ENCODE measurements around the gene LILRB1.
"Not testable (repeated sequence)": the region's sequence is repeated elsewhere in the genome, so short reads cannot be mapped to it uniquely, and the experiment has no call there.

The LILRB1 gene

GRCh38 chr19:54630262-54630661, at the start of gene LILRB1:
Gene LILRB1, plus strand, starts transcription at chr19:54630484. Its CDS starts 590 bp downstream, at chr19:54631074.
- DNase-seq (ENCODE audit: low read depth in 4 of 4, low spot score in 1 of 4) = not testable (repeated sequence)

- DNase-seq (ENCODE audit: low read depth in 4 of 4, low spot score in 1 of 4) = no peak
These were observed 43.9 kb upstream of the LILRB1 start for GRCh38 chr19:54586397-54586796.

- DNase-seq (ENCODE audit: low read depth in 4 of 4, low spot score in 1 of 4) = no peak
These were observed 43.3 kb upstream of the LILRB1 start for GRCh38 chr19:54587026-54587425.

- not testable (repeated sequence) for DNase-seq (ENCODE audit: low read depth in 4 of 4, low spot score in 1 of 4)
These were observed 36.8 kb upstream of the LILRB1 start, which contains the start of gene LILRA1 for GRCh38 chr19:54593445-54593844. Gene LILRA1, plus strand, starts transcription at chr19:54593632. Its CDS starts 613 bp downstream, at chr19:54594245.

- DNase-seq (ENCODE audit: low read depth in 4 of 4, low spot score in 1 of 4) = not testable (repeated sequence)
These were observed 36.2 kb upstream of the LILRB1 start for GRCh38 chr19:54593931-54594626.

GRCh38 chr19:54594737-54595136, 35.5 kb upstream of the LILRB1 start:
- no peak for DNase-seq (ENCODE audit: low read depth in 4 of 4, low spot score in 1 of 4)

- DNase-seq (ENCODE audit: low read depth in 4 of 4, low spot score in 1 of 4) = not testable (repeated sequence)
These were observed 34.4 kb upstream of the LILRB1 start for GRCh38 chr19:54595680-54596436.

- DNase-seq (ENCODE audit: low read depth in 4 of 4, low spot score in 1 of 4) = no peak
These were observed 30.1 kb upstream of the LILRB1 start for GRCh38 chr19:54600212-54600611.

- DNase-seq (ENCODE audit: low read depth in 4 of 4, low spot score in 1 of 4) = no peak
These were observed 24.1 kb upstream of the LILRB1 start for GRCh38 chr19:54606230-54606629.

GRCh38 chr19:54606891-54607784, 23.1 kb upstream of the LILRB1 start:
- no peak for DNase-seq (ENCODE audit: low read depth in 4 of 4, low spot score in 1 of 4)

- no peak for DNase-seq (ENCODE audit: low read depth in 4 of 4, low spot score in 1 of 4)
These were observed 22.5 kb upstream of the LILRB1 start for GRCh38 chr19:54607785-54608150.

- DNase-seq (ENCODE audit: low read depth in 4 of 4, low spot score in 1 of 4) = no peak
These were observed 22.1 kb upstream of the LILRB1 start for GRCh38 chr19:54608205-54608604.

- no peak for DNase-seq (ENCODE audit: low read depth in 4 of 4, low spot score in 1 of 4)
These were observed 21.5 kb upstream of the LILRB1 start for GRCh38 chr19:54608792-54609191.

GRCh38 chr19:54609356-54609791, 20.9 kb upstream of the LILRB1 start:
- no peak for DNase-seq (ENCODE audit: low read depth in 4 of 4, low spot score in 1 of 4)

GRCh38 chr19:54612428-54612827, 17.9 kb upstream of the LILRB1 start:
- no peak for DNase-seq (ENCODE audit: low read depth in 4 of 4, low spot score in 1 of 4)

- no peak for DNase-seq (ENCODE audit: low read depth in 4 of 4, low spot score in 1 of 4)
These were observed 15.6 kb upstream of the LILRB1 start for GRCh38 chr19:54614726-54615125.

GRCh38 chr19:54616057-54616456, 14.2 kb upstream of the LILRB1 start:
- DNase-seq (ENCODE audit: low read depth in 4 of 4, low spot score in 1 of 4) = no peak

- no peak for DNase-seq (ENCODE audit: low read depth in 4 of 4, low spot score in 1 of 4)
These were observed 13.3 kb upstream of the LILRB1 start for GRCh38 chr19:54616821-54617560.

- no peak for DNase-seq (ENCODE audit: low read depth in 4 of 4, low spot score in 1 of 4)
These were observed 9.8 kb upstream of the LILRB1 start for GRCh38 chr19:54620464-54620863.

GRCh38 chr19:54622431-54622830, 7.9 kb upstream of the LILRB1 start:
- DNase-seq (ENCODE audit: low read depth in 4 of 4, low spot score in 1 of 4) = no peak

GRCh38 chr19:54624234-54624633, 6.0 kb upstream of the LILRB1 start:
- DNase-seq (ENCODE audit: low read depth in 4 of 4, low spot score in 1 of 4) = not testable (repeated sequence)
